IPS-20b (cell line): ENCODE results near the gene COLEC11.
"Not testable (repeated sequence)": the region's sequence is repeated elsewhere in the genome, so short reads cannot be mapped to it uniquely, and the experiment has no call there.

Experiments
- H3K27ac ChIP-seq: one replicate; pipeline ENCODE4 v1.5.1; 2013; ENCODE audit warnings: low read length
- H3K27me3 ChIP-seq: 2 replicates; pipeline ENCODE4 v1.6.1; 2013; ENCODE audit warnings: mild to moderate bottlenecking, low read length, inconsistent platforms; ENCODE audit not compliant: insufficient read depth
- H3K36me3 ChIP-seq: 2 replicates; pipeline ENCODE4 v1.6.1; 2013; ENCODE audit warnings: low read depth, mild to moderate bottlenecking, inconsistent platforms, low read length, moderate library complexity; ENCODE audit not compliant: insufficient read depth
- H3K4me1 ChIP-seq: 2 replicates; pipeline ENCODE4 v1.6.1; 2013; ENCODE audit warnings: mild to moderate bottlenecking, control low read depth, inconsistent platforms, low read length, moderate library complexity; ENCODE audit not compliant: insufficient read depth
- H3K4me3 ChIP-seq: 2 replicates; pipeline ENCODE4 v1.5.1; 2013; ENCODE audit warnings: mild to moderate bottlenecking, low read length, inconsistent platforms
- H3K9ac ChIP-seq: 2 replicates; pipeline ENCODE4 v1.6.1; 2013; ENCODE audit warnings: low read depth, mild to moderate bottlenecking, inconsistent platforms, low read length, moderate library complexity
- H3K9me3 ChIP-seq: 2 replicates; pipeline ENCODE4 v1.6.1; 2013; ENCODE audit warnings: mild to moderate bottlenecking, low read depth, low read length, inconsistent platforms; ENCODE audit not compliant: insufficient read depth

The COLEC11 gene

DNA sequence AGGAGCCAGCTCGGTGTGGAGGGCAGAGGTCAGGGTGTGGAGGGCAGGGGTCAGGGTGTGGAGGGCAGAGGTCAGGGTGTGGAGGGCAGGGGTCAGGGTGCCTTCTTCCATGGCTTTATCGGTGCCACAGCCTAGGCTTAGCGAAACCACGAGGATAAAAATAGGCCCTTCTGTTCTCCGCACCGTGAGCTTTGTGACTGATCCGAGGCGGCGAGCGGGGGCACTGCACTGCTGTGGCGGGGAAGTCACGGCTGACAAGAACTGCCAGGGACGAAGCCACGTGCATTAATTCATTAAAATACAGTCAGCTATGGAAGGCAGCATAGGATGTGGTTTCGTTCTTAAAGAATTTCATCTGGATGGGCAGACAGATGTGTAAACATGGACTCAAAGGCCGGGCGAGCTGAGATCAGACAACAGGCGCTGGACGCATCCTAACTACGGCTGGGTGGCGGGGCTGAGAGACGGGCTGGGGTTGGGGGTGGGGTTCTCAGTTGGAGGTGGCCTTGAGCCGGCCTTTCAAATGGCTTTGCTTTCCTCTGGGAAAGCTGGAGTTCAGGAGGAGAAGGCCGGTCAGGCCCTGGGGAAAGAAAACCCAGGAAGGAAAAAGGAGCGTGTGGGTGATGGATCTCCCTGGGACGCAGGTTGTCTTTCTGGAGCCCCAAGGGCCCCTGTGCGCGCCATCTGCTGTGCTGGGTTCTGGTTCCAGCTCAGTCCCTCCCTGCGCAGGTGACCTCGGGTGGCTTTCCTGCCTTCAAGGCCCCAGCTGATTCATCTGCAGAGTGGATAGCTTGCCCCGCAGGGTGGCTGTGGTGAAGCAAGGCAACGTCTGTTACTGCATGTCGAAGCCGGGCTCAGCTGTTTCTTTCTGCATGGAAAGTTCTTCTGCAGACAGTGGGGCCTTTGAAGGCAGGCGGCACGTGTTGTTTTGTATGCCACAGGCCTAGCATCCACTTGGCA, 62.1 kb downstream of the COLEC11 start:
- Histone ChIP-seq H3K4me3 (no peak overlapping the region), H3K27me3 (no peaks in the 10 kb centered on the region), H3K4me1 (peaks cover 9% of the 10 kb centered on the region; the same call in 1 of the 2 replicates), H3K27ac (no peak overlapping the region), H3K36me3 (no peaks in the 10 kb centered on the region), H3K9me3 (no peaks in the 10 kb centered on the region), H3K9ac (no peak overlapping the region)

DNA sequence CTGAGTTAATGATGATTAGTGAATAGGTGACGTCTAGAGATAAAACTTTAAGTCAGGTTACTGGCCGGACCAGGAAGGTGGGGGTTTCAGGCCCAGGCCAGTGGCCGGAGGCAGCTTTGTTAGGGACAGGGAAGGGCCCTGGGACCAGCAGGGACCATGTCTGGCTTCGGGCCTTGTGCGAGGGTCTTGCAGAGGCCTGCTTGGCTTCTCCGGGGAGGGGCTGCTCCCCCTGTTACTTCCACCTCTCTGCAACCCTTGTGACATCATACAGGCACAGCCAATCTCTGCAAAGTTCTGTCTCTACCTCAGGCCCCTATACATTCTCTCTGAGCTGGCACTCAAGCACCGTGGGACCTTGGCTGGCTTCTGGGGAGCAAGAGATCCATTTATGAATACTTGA, 63.0 kb downstream of the COLEC11 start, which contains the start of gene ALLC:
Gene ALLC, plus strand, starts transcription at position 320 of the 400 bp plus-strand sequence. CDS start 12,958 bp downstream, outside the sequence.
- Histone ChIP-seq H3K4me1 (peaks cover 9% of the 10 kb centered on the region; the same call in 1 of the 2 replicates), H3K9me3 (no peaks in the 10 kb centered on the region), H3K27me3 (no peaks in the 10 kb centered on the region), H3K4me3 (no peak within 1 kb of the TSS), H3K9ac (no peak within 1 kb of the TSS), H3K36me3 (no peaks in the 10 kb centered on the region), H3K27ac (no peak within 1 kb of the TSS)

DNA sequence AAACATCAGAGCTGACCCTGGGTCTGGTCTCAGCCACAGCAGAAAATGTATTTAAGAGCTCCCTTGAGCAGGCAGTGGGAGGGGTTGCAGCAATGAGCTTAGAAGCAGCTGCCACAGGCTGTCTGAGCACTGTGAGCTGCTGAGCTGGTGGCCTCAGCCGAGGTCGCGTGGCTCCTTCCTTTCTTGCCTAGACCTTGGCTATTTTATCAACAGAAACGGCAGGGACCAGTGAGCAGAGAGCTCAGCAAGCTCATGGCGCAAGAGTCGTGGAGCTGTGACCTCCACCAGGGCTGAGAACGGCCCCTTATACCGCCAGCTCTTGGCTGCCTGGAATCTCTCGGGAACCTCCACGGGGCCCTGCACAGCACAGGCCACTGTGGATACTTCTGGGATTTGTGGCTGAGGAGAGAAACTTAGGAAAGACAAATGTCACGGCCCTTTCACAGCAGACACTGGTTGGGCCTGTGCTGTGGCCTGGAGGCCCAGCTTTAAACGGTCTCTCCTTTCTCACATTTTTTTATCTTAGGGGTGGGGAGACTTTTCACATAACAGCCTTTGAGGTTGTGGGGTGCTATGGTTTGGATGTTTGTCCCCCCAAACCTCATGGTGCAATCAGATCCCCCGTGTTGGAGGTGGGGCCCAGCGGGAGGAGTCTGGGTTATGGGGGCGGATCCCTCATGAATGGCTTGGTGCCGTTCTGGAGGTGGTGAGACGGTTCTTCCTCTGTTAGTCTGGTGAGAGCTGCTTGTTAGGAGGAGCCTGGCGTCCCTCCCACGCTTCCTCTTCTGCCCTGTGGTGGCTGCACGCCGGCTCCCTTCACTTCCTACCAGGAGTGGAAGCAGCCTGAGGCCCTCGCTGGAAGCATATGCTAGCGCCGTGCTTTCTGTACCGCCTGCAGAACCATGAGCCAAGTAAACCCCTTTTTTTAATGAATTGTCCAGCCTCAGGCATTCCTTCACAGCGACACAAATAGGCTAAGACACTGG, 64.8 kb downstream of the COLEC11 start:
- Histone ChIP-seq H3K4me3 (no peak overlapping the region), H3K27ac (no peak overlapping the region), H3K36me3 (no peaks in the 10 kb centered on the region), H3K27me3 (no peaks in the 10 kb centered on the region), H3K9me3 (no peaks in the 10 kb centered on the region), H3K9ac (no peak overlapping the region), H3K4me1 (peaks cover 9% of the 10 kb centered on the region; the same call in 1 of the 2 replicates)

DNA sequence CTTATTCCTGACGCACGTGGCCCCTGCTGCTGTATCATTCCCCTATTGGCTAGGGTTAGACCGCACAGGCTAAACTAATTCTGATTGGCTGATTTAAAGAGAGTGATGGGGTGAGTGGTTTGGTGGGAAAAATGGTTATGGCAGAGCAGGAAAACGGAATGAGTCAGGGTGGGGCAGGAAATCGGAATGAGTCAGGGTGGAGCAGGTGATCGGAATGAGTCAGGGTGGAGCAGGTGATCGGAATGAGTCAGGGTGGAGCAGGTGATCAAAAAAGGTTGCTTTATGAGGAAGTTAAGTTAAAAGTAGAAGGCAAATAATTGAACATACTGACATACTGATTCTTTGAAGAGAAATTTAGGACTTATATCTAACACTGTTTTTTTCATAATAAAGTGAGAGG, 65.7 kb downstream of the COLEC11 start:
- H3K4me1 ChIP-seq, H3K27ac ChIP-seq, H3K27me3 ChIP-seq, H3K9me3 ChIP-seq, H3K9ac ChIP-seq, H3K4me3 ChIP-seq, H3K36me3 ChIP-seq: not testable (repeated sequence)

DNA sequence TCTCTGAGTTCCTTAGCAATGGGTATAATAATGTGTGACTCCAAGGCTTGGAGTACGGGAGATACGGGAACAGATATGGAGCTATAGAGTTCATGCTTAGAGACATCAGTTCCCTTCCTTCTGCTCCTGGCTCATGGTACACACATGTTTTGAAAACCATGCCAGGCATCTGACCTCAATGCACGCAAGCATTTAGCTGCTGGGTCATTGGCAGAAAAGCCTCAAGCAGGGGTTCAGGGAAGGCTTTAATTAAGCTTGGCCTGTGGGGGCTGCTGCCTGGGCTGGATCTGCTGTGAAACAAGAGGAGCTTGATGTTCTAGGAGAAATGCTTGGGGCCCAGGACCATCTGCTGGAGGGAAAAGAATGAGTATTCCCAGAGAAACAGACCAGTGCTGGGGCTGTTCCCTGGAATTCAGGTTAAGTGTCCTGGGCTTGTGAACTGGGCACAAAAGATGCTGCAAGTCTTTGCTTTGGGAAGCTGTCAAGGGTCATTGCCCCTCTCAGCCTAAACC, 66.3 kb downstream of the COLEC11 start:
- H3K27ac ChIP-seq, result no peak overlapping the region
- H3K9ac ChIP-seq, result no peak overlapping the region
- no peaks in the 10 kb centered on the region for H3K9me3 ChIP-seq
- H3K4me1 ChIP-seq, result peaks cover 9% of the 10 kb centered on the region; the same call in 1 of the 2 replicates
- H3K27me3 ChIP-seq, result no peaks in the 10 kb centered on the region
- no peaks in the 10 kb centered on the region for H3K36me3 ChIP-seq
- no peak overlapping the region for H3K4me3 ChIP-seq

DNA sequence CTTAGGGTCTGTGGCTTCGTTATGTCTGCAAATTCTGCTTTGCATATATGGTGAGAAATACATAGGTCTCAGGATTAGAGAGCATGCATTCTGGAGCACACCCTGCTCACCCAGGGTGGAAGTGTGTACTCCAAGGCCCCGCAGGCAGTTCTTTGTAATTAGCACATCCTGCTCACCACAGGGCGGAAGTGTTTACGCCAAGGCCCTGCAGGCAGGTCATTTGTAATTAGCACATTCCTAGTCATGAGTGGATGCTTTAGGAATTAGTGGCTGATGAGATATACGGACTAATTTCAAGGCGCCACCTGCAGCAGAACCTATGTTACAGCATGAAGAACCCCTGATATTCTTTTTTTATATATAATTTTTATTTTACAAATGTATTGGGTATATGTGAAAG, 67.3 kb downstream of the COLEC11 start:
- Histone ChIP-seq H3K27me3 (no peaks in the 10 kb centered on the region), H3K27ac (no peak overlapping the region), H3K4me3 (no peak overlapping the region), H3K4me1 (peaks cover 8% of the 10 kb centered on the region; the same call in 1 of the 2 replicates), H3K9ac (no peak overlapping the region), H3K36me3 (no peaks in the 10 kb centered on the region), H3K9me3 (no peaks in the 10 kb centered on the region)

DNA sequence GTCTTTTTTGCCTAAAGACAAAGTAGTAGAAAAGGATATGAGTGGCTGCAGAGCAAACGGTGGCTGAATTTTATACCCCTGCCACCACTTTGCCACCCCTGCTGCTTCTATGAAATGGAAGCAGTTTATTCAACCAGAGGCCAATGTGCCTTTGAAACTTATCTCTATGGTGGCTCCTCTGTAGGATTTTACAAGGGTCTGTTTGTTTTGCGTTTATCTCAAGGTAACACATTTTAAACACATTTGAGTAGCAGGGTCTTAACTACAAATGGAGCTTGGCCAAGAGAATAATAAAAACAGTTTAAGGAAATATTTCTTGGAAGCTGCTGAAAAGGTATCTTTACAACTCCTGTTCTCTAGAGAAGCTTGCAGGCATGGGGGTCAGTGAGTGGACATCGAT, 69.2 kb downstream of the COLEC11 start:
- Histone ChIP-seq H3K36me3 (no peaks in the 10 kb centered on the region), H3K9ac (no peak overlapping the region), H3K4me3 (no peak overlapping the region), H3K9me3 (no peaks in the 10 kb centered on the region), H3K27me3 (no peaks in the 10 kb centered on the region), H3K4me1 (peaks cover under 1% of the 10 kb centered on the region; the same call in 1 of the 2 replicates), H3K27ac (no peak overlapping the region)

DNA sequence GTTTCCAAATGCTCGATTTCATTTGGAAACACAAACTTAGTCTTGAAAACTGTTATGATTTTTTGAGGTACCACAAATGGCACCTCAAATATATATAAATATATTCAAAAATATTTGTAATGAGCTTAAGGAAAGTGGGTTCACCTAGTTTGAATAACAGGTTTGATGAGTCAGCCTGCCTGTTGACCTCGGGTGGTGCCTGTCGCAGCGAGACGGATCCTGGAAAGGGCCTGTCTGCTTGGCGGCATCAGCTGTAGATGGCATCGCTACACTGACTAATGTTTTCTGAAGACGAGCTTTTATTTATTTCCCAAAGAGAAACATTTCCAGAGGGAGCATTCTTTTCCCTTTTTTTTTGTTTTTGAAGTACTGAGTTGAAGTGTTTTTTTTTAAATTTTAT, 70.0 kb downstream of the COLEC11 start:
- no peak overlapping the region for H3K4me3 ChIP-seq
- no peak overlapping the region for H3K9ac ChIP-seq
- H3K4me1 ChIP-seq, result no peaks in the 10 kb centered on the region
- no peaks in the 10 kb centered on the region for H3K36me3 ChIP-seq
- H3K9me3 ChIP-seq, result no peaks in the 10 kb centered on the region
- H3K27me3 ChIP-seq, result no peaks in the 10 kb centered on the region
- H3K27ac ChIP-seq, result no peak overlapping the region

DNA sequence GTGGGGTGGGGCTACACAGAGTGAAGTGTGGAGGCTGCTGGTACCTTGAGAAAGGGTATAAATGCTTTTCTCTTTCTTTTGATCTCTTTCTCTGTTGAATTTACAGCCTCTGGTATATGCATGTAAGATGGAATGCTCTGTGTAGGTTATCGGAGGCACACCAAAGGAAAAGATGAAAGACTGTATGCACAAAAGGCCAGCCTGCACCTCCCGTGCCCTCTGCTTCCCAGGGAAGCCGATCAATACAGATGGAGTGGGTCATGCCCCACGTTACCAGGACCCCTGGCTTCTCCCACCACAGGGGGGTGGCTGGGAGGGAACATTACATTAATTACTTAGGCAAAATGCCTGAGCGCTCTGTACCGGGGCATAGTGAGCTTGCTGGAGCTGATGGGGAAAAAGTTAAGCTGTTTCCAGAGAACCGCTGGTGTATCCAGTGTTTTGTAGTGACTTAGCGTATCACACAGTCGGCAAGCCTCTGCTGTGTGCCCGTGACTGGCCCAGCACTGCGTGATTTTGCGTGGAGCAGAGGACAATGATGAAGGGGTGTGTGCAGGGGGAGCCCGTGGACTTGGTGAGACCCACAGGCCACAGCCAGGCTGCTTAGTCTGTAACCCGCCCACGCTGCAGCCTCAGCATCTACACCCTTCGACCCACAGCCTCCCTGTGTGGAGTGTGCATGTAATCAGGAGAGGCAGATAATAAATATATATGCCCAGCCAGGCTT, 71.1 kb downstream of the COLEC11 start:
- Histone ChIP-seq H3K4me1 (no peaks in the 10 kb centered on the region), H3K27ac (no peak overlapping the region), H3K9me3 (no peaks in the 10 kb centered on the region), H3K9ac (no peak overlapping the region), H3K27me3 (no peaks in the 10 kb centered on the region), H3K4me3 (no peak overlapping the region), H3K36me3 (no peaks in the 10 kb centered on the region)

DNA sequence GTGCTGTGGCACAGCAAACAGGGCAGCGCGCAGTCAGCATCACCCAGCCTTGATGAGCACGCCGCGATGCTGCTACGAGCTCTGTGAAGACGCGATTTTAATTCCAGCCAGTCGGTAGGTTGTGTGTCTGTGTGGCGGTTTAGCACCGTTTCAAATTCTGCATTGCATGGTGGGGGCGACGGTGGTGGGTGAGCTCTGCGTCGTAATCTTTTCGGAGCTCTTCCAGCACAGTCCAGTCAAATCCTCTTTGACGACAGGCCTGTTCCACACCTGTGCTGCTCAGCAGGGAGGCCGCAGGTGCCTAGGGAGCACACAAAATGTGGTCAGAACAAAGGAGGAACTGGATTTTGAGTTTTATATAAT, 71.7 kb downstream of the COLEC11 start:
- H3K4me3 ChIP-seq, result no peak overlapping the region
- H3K9ac ChIP-seq, result no peak overlapping the region
- no peaks in the 10 kb centered on the region for H3K36me3 ChIP-seq
- no peak overlapping the region for H3K27ac ChIP-seq
- H3K27me3 ChIP-seq, result no peaks in the 10 kb centered on the region
- H3K9me3 ChIP-seq, result no peaks in the 10 kb centered on the region
- no peaks in the 10 kb centered on the region for H3K4me1 ChIP-seq

DNA sequence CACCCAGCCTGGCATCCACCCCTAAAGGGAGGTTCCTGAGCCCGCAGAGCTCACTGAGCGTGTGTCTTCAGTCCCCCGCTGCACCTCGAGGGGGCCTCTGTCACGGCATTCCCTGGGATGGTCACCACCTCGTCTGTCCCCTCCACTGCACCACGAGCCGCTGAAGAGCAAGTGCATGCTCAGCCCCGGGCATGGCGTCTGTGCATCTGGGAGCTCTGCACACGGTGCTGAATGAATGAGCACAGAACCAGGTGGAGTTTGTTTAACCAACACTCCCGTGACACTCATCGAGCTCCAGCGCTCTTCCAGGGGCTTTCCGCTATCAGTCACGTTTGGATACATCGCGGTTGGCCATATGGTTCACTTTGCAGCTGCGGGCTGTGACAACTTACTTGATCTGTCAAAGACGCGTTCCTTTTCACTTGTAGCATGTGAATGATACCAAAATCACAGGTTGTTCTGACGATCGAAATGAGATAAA, 72.3 kb downstream of the COLEC11 start:
- H3K36me3 ChIP-seq, result no peaks in the 10 kb centered on the region
- no peak overlapping the region for H3K27ac ChIP-seq
- no peaks in the 10 kb centered on the region for H3K9me3 ChIP-seq
- no peak overlapping the region for H3K9ac ChIP-seq
- H3K4me1 ChIP-seq, result no peaks in the 10 kb centered on the region
- H3K27me3 ChIP-seq, result no peaks in the 10 kb centered on the region
- H3K4me3 ChIP-seq, result no peak overlapping the region
